ENCODE measurements around the gene AK4.
"Not testable (repeated sequence)": the region's sequence is repeated elsewhere in the genome, so short reads cannot be mapped to it uniquely, and the experiment has no call there.

Gene AK4

DNA sequence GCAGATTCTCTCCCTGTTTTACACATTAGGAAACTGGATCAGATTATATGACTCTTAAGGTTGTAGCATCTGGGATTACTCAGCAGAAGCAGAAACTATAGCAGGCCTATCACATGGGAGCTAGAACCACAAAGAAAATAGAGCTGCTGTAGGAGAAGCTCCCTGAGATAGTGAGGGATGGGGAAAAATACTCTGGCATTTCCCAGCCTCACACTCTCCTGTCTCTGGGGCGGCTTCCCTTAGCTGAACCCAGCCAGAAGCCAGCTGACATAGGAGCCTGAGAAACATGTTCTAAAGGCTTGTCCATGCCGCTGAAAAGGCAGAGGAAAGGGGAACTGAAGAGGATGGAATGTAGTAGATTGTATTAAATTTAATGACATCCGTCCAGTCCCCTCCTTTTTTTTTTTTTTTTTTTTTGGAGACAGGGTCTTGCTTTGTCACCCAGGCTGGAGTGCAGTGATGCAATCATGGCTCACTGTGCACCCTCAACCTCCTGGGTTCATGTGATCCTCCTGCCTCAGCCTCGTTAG is 84.5 kb downstream of the AK4 start:
- H3K4me3 ChIP-seq (ENCODE audit: low read depth, low read length) = no peak overlapping the region
- TF ChIP-seq, protein P1, sequence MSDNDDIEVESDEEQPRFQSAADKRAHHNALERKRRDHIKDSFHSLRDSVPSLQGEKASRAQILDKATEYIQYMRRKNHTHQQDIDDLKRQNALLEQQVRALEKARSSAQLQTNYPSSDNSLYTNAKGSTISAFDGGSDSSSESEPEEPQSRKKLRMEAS (IDR thresholded peaks at IDR 0.05; ENCODE audit: low read depth, low read length) = no peak
- TF ChIP-seq POLR2A (IDR thresholded peaks at IDR 0.05; ENCODE audit: extremely low read depth, insufficient read length) (no peak), MYC (IDR thresholded peaks at IDR 0.05; ENCODE audit: low read depth, low read length) (no peak)
- TF ChIP-seq, protein P2, sequence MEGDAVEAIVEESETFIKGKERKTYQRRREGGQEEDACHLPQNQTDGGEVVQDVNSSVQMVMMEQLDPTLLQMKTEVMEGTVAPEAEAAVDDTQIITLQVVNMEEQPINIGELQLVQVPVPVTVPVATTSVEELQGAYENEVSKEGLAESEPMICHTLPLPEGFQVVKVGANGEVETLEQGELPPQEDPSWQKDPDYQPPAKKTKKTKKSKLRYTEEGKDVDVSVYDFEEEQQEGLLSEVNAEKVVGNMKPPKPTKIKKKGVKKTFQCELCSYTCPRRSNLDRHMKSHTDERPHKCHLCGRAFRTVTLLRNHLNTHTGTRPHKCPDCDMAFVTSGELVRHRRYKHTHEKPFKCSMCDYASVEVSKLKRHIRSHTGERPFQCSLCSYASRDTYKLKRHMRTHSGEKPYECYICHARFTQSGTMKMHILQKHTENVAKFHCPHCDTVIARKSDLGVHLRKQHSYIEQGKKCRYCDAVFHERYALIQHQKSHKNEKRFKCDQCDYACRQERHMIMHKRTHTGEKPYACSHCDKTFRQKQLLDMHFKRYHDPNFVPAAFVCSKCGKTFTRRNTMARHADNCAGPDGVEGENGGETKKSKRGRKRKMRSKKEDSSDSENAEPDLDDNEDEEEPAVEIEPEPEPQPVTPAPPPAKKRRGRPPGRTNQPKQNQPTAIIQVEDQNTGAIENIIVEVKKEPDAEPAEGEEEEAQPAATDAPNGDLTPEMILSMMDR (IDR thresholded peaks at IDR 0.05; ENCODE audit: low read depth, low read length) = no peak
- no peak for DNase-seq (ENCODE audit: low read depth)

DNA sequence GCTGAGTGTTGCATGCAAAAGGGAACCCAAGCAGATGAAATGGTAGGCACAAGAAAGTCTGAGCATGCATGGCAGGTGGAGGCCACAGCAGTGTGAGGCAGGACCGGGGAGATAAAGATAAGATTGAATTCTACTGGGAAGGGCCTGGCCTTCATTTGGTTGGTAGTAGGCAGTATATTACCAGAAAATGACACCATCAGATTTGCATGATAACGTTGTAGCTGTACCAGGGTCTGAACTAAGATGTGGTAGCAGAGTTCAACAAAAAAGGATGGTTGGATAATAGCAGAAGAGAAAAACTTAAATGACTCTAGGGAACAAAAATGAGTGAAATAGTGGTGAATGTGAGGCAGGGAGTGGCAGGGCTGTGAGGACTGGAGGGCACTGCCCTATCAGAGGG is 85.8 kb downstream of the AK4 start:
- DNase-seq (ENCODE audit: low read depth) = no peak
- TF ChIP-seq, protein P1 (IDR thresholded peaks at IDR 0.05; ENCODE audit: low read depth, low read length) = no peak
- TF ChIP-seq, protein P2 (IDR thresholded peaks at IDR 0.05; ENCODE audit: low read depth, low read length) = no peak
- TF ChIP-seq POLR2A (IDR thresholded peaks at IDR 0.05; ENCODE audit: extremely low read depth, insufficient read length) (no peak), MYC (IDR thresholded peaks at IDR 0.05; ENCODE audit: low read depth, low read length) (no peak)
- no peak overlapping the region for H3K4me3 ChIP-seq (ENCODE audit: low read depth, low read length)

DNA sequence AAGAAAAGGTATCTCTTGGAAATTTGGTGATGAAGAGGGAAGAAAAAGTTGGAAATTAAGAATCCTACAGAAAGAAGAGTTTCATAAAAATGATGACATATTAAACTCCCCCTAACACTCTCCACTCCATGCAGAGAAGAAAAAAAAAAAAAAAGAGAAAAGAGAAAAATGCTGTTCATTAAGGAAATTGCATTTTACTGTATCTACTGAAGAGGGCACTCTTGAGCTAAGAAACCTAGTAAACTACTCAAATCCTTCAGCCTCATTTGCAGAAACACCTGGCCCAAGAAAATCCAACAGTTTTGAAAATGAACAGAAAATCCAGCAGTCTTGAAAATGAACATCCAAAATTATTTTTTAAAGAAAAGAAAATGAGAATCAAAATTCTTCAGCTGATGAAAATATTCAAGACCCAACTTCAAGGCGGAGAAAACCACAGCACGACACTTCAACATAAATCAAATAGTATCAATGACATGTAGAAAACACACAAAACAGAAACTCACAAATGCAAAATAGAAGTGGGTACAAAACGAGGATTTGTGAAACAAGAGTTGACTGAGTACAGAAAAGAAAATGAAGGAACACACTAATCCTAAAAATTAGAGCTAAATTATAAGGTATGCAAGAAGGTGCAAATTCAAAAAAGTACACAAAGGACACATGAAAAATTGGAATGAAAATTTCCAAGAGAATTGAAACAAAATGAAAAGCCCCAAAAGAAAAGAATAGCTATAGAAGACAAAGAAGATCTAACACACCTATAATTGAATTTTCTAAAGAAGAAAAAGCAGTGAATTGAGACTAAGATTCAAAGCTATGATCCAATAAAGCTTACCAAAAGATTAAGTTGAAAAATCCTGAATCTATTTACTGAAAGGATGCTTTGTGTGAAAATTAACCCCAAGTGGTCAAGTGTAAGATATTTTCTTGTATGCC is 88.1 kb downstream of the AK4 start:
- TF ChIP-seq, protein P1 (IDR thresholded peaks at IDR 0.05; ENCODE audit: low read depth, low read length) = no peak
- TF ChIP-seq, protein P2 (IDR thresholded peaks at IDR 0.05; ENCODE audit: low read depth, low read length) = peak; percentile 22
- TF ChIP-seq MYC (IDR thresholded peaks at IDR 0.05; ENCODE audit: low read depth, low read length) = no peak
- DNase-seq (ENCODE audit: low read depth) = peak; percentile 50
- no peak overlapping the region for H3K4me3 ChIP-seq (ENCODE audit: low read depth, low read length)

DNA sequence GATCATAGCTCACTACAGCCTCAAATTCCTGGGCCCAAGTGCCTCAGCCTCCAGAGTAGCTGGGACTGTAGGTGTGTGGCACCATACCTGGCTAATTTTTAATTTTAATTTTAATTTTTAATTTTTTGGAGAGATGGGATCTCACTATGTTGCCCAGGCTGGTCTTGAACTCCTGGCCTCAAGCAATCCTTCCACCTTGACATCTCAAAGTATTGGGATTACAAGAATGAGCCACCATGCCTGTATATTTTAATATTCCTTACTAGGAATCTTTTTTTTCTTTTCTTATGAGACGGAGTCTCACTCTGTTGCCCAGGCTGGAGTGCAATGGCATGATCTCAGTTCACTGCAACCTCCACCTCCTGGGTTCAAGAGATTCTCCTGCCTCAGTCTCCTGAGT is 89.1 kb downstream of the AK4 start:
- not testable (repeated sequence) for H3K4me3 ChIP-seq (ENCODE audit: low read depth, low read length); DNase-seq (ENCODE audit: low read depth)

DNA sequence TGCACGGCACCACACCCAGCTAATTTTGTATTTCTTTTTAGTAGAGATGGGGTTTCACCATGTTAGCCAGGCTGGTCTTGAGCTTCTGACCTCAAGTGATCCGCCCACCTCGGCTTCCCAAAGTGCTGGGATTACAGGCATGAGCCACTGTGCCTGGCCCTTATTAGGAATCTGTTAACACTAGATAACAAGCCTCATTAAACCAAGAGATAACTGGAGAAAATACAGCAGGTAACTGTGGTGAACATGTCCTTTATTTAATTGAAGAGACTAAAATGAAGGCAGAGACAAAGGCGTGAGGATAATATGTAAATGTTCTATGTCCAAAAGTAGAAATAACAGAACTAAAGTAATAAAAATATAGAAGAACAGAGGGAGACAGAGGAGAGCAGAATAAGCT is 89.5 kb downstream of the AK4 start:
- TF ChIP-seq, protein P1 (IDR thresholded peaks at IDR 0.05; ENCODE audit: low read depth, low read length) = no peak
- TF ChIP-seq, protein P2 (IDR thresholded peaks at IDR 0.05; ENCODE audit: low read depth, low read length) = no peak
- no peak for TF ChIP-seq MYC (IDR thresholded peaks at IDR 0.05; ENCODE audit: low read depth, low read length)
- no peak for TF ChIP-seq POLR2A (IDR thresholded peaks at IDR 0.05; ENCODE audit: extremely low read depth, insufficient read length)
- DNase-seq (ENCODE audit: low read depth) = no peak
- H3K4me3 ChIP-seq (ENCODE audit: low read depth, low read length) = no peak overlapping the region

DNA sequence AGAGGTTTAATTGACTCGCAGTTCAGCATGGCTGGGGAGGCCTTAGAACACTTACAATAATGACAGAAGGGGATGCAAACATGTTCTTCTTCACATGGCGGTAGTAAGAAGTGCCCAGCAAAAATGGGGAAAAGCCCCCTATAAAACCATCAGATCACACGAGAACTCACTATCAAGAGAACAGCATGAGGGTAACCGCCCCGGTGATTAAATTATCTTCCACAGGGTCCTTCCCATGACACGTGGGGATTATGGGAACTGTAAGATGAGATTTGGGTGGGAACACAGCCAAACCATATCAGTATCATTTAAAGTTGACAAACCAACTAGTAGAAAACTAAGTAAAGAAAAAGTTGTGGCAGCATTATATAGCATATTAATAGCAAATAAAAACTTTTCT is 90.0 kb downstream of the AK4 start:
- TF ChIP-seq, protein P2 (IDR thresholded peaks at IDR 0.05; ENCODE audit: low read depth, low read length) = no peak
- H3K4me3 ChIP-seq (ENCODE audit: low read depth, low read length) = no peak overlapping the region
- DNase-seq (ENCODE audit: low read depth) = no peak

Data from NB4 (cell line).